NCI-H146 (cell line): Measurements from ENCODE around the gene RBM4B.

ENCODE experiments used
- DNase-seq: peaks from one replicate; lab custom pipeline; 2025; lab: John Stamatoyannopoulos, UW

RBM4B gene

DNA sequence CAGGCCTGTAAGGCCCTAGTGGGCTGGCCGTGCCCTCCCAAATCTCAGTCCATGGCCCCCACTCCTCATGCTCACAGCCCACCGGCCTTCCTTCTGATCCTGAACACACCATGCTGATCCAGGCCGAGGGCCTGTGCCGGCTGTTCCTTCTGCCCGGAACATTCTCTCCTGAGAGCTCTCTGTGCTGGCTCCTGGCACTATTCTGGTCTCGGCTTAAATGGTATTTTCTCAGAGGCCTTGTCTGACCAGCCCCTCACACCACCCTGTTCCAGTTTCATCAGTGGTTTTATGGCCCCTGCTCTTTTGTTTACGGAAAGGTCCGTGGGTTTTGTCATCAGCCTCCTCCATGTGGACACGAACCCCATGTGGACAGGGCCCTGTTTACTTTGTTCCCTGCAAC is 29.3 kb upstream of the RBM4B start:
- no peak for DNase-seq

DNA sequence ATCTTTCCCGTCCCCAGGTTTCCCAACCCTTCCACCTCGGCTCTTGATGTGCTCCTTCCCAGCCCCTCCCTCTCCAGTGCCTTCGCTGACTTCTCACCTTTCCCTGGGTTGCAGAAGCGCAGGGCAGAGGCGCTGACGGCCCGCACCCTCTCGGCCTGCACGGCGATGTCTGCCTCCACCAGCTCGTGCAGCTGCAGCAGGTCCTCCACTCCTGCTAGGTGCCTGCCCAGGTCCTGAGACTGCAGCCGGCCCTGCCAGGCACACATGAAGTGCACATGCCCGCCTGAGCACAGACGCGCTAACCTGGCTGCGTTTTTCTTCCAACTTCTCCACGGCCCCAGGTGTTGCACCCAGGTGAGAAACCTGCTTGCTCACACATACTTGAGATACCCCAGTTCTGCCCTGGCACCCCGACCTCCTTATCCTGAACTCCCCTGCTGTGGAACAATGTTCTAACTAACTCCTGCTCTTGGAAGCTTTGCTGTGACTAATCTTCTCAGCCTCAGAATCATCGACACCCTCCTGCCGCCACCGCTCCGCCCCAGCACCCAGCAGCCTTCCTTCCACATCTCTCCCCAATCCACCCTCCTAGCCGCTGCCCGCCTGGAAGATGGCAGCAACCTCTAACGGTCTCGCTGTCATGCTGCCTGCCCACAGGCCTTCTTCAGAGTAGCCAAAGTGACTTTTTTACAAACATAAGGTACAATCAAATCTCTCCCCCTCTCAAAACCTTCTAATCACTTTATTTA is 28.1 kb upstream of the RBM4B start:
- no peak for DNase-seq

DNA sequence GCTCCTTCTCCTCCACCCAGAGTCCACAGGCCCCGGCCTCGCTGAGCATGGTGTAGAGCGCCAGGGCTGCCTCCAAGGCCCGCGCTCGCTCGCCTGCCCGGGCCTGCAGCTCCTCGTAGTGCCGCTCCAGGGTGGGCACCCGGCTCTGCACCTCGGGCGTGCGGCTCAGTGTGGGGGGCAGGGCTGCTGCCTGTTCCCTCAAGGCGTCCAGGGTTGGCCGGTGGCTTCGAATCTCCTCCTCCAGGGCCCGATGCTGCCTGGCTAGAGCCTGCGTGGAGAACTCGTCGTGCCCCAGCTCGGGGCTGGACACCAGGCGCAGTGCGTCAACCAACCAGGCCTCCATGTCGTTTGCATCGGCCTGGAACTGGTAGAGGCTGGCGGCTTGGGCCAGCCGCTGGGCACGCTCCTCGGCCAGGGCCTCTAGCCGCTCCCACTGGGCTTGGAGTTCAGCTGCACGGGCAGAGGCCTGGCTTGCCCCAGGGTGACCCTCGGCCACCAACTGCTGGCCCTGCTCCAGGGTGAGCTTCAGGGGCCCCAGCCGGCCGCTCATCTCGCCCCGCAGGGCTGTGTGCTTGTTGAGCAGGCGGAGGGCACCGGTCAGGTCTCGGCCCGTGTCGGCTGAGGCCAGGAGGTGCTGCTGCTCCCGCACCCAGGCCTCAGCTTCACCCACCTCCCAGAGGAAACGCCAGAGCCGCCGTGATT is 27.1 kb upstream of the RBM4B start:
- DNase-seq, result no peak

DNA sequence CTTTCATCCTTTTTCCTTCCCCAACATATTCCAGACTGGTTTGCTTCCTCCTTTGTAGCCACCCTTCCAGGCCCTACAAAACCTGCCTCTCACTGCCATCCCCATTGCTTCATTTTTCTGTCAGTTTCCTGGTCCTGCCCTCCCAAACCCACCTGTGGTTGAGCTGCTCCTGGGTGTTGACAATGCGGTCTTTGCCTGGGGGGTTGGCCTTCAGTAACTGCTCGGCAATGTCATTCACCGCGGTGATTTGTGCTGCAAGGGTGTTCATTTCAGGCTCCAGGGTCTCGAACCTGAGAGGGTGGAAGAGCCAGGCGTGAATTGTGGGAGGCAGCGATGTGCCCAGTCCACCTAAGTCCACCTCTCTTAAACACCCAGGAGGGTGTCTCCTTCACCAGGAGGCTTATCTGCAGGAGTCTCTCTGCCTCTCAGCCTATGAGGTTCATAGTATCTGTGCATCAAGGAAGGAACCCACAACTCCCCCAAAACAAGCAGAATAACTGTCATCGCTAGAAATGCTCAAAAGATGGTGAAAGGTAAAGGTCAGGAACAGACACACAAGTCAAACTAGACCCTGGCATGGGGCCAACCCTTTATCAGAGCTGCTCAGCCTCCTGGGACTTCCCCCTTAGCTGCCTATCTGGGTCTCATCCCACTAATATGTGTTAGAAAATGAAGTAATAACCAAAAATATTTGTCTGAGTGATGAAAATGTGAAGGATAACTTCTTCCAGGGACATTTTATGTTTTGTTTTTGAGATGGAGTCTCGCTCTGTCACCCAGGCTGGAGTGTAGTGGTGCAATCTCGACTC is 23.9 kb upstream of the RBM4B start:
- DNase-seq, result no peak

DNA sequence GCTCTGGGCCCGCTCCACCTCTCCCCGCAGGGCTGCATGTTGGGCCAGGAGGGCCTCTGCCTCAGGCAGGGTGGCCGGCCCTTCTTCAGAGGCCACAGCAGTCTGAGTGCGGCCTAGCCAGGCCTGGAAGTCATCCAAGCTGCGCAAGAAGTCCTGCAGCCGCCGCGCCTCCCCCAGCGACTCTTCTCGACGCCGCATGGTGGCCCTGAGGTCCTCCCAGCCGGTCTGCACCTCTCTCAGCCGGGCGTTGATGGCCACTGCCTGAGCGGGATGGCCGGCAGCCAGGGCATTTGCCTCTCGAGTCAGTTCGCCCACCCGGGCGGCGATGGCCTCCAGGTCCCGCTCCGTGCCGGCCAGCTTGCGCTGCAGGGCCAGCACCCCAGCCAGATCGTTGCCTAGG is 23.1 kb upstream of the RBM4B start:
- DNase-seq, result no peak

DNA sequence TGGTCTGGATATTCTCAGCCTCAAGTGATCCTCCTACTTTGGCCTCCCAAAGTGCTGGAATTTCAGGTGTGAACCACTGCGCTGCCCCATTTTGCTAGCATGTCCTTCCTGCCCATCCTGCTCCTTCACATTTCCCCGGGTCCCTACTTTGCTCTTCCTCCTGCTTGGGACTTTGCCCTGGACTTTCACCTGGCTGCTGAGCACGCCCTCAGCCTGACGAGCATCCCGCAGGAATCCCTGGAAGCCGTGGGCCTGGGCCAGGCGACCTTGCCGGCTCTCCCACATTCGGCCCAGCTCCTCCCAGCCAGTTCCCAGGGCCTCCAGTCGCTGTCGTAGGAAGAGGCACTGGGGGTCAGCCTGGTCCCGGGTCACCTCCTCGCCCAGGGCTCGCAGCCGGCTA is 22.6 kb upstream of the RBM4B start:
- no peak for DNase-seq

DNA sequence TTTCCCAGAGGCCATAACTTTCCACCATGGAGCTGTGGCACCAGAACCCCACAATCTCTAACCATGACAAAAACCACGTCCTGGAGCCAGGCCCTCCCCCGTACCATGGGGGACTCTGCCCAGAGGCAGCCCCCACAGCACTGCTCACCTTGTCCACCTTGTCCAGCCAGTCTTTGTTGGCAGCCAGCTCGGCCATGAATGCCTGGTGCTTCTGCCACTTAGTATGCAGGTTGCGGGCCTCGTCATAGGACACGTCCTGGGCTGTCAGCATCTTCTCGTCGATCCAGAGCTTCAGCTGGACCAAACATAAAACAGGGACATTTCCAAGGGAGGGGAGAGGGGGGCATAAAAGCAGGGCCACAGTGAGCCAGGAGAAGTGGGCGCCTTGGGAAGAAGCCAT is 20.8 kb upstream of the RBM4B start:
- DNase-seq, result no peak

DNA sequence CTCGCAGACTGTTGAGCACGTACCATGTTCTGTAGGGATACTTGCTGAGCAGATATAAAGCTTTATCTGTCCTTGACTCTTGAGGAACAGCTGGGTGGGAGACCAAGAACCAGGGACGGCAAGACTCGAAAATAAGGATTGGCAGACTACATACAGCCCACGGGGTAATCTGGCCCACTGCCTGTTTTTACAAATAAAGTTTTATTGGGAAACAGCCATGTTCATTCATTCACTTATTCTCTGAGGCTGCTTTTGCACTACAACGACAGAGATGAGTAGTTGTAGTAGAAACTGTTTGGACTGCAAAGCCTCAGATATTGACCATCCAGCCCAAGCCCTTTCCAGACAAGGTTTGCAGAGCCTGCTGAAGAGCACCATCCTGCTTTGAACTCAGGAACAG is 20.3 kb upstream of the RBM4B start:
- no peak for DNase-seq

DNA sequence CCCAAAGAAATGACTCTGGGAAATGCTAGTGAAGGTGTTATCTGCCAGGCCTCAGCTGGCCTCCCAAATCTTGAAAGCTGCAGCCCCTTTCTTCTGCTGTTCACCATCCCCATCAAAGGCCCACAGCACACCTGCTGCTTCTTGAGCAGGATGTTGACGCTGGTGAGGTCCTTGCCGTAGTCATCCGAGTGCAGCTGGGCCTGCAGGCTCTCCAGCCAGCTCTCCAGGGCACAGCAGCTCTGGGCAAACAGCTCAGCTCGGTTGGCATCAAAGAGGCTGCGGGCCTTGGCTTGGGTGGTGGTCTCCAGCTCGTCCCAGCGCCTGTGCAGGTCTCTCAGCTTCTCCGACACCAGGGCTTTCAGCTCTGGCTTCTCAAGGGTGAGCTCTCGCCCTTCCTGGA is 18.5 kb upstream of the RBM4B start:
- DNase-seq, result no peak

DNA sequence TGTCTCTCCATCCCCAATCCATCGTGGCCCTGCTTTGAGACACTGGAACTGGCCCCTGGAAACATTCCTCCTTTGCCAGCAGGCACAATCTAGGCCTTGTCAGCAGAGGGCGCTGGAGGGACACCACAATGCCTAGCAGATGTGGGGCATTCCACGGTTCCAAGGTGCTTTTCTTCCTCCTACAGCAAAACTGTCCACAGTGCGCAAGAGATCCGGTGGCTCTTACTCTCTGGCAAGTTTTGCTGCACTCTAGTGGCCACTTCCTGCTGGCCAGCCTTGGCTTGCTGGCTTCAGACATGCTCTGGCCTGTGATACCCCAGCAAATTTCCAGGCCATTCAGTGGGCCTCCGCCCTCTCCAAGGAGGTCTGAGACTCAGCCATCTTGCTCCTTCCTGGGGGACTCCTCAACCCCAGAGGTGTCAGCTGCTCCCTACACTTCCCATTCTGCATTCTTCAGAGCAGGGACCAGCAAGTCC is 17.1 kb upstream of the RBM4B start:
- DNase-seq, result peak; percentile 90

DNA sequence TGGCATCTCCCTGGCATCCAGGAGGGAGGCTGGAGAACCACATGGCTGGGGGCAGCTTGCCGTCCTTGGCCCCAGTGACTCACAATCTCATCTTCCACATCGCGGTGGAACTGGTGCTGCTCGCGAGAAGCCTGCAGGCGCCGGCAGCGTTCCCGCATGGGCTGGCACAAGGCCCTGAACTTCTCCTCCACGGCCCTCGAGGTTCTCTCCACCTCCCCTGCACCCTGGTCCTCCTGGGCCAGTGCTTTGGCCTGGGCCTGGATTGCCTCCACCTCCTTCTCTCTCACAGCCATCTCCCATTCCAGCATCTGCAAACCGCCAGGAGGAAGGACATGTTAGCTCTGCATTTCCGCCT is 16.3 kb upstream of the RBM4B start:
- DNase-seq, result no peak

DNA sequence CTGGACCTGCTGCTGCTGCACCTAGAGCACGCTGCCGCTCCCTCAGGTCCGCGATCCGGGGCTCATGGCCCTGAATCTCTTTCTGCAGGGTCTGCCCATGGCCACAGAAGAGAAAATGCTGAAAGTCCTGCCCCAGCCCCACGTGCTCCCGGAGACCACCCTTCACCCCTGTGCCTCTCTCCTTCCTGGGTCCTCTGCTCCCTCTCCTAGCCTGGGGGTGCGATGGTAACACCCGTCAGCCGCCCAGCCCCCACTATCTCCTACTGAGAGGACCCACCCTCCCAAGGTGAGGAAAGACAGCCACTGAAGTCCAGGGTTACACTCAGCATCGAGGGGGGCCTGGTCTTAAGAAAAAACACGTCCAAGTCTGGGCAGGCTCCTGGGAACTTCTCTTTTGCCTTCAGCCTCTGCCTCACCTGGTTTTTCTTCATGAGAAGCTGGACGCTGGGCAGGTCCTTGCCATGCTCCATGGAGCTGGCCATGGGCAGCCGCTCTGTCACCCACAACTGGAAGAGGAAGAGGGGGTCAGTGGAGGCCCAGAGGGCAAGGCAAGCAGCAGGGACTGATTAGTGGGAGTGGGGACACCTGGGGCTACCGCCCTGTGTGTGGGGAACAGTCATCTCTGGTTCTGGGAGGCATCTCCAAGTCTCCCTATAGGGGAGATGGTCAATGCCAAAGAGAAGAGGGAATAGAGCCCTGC is 15.8 kb upstream of the RBM4B start:
- no peak for DNase-seq

DNA sequence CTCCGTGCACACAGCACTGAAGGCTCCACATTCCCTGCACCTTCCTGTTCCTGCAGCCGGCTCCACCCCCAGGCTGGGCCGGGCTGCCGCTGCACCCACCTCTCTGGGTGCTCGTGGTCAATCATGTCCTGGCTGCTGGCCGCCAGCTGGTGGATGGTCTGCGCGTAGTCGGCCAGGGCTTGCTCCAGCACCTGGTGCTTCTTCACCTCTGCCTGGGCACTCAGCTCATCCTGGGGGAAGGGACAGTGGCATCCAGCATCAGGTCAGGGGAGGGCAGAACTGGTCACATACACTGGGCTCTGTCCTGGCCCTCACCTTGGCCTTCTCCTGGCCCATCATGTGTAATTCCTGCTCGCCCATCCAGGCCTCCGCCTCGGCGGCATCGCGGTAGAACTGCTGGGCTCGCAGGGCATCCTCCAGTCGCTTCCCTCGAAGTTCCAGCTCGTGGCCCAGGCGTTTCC is 15.2 kb upstream of the RBM4B start:
- DNase-seq, result no peak

DNA sequence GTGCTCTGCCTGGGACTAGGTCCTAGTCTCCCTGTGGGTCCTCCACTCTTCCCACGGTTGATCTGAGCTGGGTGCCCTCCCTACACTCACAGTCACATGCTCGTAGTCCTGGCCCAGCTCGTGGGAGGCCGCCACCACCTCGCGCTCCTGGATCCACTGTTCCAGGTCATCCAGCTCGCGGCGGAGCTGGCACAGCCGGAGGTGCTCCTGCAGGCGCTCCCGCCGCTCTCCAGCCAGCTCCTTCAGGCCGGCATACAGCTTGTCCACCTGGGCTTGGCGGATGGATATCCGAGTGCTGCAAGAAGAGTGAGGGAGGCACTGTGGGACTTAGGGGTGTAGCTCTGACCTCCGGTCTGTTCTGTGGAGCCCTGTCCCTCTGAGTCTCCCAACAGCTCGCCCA is 14.8 kb upstream of the RBM4B start:
- DNase-seq, result no peak

DNA sequence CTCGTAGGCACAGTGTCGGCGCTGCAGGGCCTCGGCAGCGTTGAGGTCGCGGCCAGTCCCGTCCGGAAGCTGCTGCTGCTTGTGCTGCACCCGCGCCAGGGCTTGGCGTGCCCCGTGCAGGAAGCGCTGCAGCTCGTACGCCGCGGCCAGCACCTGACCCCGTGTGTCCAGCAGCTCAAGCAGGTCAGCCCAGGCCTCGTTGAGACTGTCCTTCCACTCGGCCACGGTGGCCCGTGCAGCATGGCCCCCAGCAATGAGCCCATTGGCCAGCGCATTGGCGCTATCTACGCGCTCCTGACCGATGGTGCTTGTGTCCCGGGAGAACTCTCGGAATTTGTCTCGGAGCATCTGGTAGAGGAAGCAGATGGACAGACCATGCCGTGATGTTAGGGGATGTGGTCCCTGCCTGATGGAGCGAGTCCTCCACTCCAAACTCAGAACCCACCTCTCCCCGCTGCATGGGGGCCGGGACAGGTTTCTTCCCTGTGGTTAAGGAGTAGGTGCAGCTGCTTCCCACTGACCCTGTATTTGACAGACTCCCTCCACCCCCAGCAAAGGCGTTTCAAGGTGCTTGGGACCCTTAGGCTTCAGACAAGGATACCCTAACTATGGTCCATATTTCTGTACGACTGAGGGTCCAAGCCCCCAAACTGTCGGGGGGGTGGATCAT is 13.8 kb upstream of the RBM4B start:
- DNase-seq, result no peak

DNA sequence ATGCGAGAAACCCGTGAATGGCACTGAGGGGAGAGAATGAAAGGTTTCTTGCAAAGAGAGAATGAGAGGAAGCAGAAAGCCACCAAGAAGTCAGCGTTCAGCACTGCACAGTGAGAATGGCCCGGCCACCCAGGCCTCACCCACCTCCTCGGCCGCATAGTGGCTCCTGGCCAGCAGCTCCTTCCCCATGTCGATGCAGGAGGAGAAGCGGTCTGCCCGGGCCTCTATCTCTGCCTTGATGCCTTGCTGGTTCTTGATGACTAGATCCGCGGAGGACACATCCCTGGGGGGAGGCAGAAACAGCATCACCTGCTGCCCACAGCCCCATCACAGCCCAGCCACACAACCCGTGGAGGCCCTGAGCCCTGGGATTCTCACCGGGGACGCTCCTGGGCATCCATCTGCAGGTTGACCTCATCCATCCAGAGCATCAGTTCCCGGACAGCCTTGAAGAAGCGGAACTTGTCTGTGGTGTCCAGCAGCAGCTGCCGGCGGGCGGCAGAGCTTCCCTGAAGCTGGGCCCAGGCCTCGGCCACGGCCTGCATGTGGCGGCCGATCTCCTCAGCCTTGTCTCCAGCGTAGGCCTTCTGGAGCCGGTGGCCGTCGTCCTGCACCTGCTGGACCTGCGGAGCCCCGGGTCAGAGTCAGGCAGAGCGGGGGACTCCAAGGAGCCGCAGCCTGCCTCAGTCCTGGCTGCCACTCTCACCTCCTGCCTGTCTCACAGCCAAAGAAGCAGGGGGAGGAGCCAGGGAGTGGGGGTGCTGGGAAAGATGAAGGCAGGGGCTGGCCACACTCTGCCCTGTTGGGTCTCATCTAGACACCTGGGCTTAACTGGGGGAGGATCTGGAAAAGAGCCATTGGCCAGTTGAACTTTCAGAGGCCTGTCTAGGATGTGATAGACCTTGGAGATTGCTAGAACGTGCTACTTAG is 12.2 kb upstream of the RBM4B start:
- no peak for DNase-seq

DNA sequence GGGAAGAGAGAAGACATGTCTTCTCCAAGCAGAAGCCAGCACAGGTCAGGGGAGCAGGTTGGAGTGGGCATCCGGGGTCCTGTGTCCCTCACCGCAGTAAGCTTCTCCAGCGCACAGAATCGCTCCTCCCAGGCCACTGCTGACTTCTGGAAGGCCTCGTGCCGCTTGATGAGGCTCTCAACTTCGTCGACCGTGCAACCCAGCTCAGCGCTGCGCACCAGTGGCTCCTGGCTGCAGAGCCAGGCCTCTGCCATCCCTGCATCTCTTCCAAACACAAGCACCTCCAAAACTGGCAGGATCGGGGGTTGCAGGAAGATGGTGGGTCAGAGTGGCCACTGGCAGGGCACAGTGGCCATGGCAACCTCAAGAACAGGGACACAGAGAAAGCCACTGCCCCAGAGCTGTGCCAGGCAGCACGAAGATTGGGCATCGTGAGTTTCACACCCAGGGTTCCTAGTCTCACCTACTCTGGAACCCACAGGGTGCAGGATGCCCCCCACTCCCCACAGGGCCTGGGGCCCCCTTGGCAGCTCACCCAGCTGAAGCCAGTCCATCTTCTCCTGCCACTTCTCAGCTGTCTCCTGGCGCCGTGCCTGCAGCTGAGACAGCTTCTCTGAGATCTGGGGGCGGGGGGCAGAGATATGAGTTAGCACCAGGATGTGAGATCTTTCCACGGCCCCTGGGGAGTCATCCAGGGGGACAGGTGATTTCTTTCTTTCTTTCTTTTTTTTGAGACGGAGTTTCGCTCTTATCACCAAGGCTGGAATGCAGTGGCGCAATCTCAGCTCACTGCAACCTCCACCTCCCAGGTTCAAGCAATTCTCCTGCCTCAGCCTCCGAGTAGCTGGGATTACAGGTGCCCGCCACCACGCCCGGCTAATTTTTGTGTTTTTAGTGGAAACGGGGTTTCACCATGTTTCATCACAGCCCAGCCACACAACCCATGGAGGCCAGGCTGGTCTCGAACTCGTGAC is 11.2 kb upstream of the RBM4B start:
- no peak for DNase-seq

DNA sequence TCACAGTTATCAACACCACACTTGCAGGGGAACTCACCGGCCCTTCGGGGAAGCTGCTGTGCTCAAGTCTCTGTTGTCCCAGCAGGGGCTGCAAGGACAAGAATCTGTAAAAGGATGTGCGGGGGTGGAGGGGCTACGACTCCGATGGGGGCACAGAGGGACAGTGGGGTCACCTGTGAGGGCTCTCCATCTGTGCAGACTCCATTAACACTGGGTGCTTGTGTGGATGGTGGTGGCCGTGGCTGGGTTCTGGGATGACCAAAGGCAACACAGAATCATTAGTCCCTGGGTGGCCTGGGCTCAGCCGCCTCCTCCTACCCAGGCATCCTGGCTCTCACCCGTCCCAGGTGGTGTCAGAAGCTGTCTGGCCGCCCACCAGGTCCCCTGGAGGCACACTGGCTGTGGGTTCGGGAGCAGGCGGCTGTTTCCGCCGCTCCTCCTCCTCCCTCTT is 10.2 kb upstream of the RBM4B start:
- no peak for DNase-seq
